Astrocyte of the spinal cord (primary cell): ENCODE results near the gene COQ8B.

Experiments used
- DNase-seq: peaks from one replicate; pipeline ENCODE4 v3.0.0; 2011; ENCODE audit warnings: low read depth, low spot score
- H3K4me3 ChIP-seq: 2 replicates; pipeline ENCODE4 v1.5.1; 2011; ENCODE audit warnings: low read depth, mild to moderate bottlenecking, low read length, moderate library complexity
- in situ Hi-C: cut with HindIII; loops from 2 replicates; pipeline ENCODE4 v1.10.0; 2017; ENCODE audit warnings: low sequenced_read_pairs
- TF ChIP-seq, protein P1 (sequence below): IDR thresholded peaks from 2 replicates; pipeline ENCODE4 v1.5.1; 2012; ENCODE audit warnings: low read depth, mild to moderate bottlenecking, low read length, inconsistent platforms

Gene COQ8B

DNA sequence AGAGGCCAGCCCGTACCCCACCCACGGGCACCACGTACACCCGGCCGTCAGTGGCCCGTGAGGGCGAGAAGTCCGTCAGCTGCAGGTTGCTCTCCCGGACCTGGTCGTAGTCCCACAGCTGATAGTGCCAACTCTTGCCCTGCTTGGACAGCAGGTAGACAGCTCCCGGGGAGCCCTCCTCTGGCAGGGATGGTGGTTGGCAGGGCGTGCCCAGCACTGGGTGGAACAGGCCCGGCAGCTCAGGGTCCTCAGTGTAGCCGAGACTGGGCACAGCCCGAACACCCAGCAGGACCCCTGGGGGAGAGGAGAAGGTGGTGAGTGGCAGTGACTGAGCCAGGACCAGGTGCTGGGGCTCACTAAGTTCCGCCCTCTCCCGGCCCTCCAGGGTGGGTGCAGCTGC, 25.8 kb upstream of the COQ8B start:
- in situ Hi-C loops, result no loop called here
- TF ChIP-seq, protein P1, sequence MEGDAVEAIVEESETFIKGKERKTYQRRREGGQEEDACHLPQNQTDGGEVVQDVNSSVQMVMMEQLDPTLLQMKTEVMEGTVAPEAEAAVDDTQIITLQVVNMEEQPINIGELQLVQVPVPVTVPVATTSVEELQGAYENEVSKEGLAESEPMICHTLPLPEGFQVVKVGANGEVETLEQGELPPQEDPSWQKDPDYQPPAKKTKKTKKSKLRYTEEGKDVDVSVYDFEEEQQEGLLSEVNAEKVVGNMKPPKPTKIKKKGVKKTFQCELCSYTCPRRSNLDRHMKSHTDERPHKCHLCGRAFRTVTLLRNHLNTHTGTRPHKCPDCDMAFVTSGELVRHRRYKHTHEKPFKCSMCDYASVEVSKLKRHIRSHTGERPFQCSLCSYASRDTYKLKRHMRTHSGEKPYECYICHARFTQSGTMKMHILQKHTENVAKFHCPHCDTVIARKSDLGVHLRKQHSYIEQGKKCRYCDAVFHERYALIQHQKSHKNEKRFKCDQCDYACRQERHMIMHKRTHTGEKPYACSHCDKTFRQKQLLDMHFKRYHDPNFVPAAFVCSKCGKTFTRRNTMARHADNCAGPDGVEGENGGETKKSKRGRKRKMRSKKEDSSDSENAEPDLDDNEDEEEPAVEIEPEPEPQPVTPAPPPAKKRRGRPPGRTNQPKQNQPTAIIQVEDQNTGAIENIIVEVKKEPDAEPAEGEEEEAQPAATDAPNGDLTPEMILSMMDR, result no peak
- DNase-seq, result no peak
- H3K4me3 ChIP-seq, result no peak overlapping the region

DNA sequence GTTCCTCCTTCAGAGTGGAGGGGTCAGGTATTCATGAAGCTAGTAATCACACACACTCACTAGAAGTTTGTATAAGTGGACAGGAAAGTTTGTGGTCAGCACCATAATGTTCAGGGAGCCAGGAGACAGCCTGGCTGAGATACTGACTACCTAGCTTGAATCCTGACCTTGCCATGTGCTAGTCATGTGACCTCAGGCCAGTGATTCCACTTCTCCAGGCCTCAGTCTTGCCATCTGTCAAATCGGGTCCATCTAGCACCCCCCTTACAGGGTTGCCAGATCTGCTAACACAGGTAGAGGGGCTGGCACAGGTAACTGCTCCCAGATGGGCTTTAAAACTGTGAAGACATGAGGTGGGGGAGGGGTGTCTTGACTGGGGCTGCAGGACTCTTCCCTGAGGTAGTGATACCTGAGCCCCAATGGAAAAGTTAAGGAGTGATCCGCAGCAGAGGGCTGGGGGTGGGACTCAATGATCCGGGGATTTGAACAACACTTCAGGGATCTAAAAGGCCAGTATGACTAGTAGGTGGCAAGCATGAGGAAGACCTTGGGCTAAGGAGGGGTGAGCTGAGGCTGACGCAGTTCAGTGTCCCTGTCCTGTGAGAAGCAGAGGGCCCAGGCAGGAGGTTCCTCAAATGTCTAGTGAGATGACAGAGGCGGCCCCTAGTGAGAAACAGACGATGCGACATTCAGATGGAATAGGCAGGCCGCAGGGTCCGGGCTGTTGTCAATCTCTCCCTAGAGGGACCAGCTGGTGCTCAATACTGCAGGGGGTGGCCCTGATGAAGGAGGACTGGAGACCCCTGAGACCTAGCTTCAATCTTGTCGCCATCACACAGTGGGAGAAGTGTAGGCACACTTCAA, 25.1 kb upstream of the COQ8B start:
- TF ChIP-seq, protein P1, result no peak
- in situ Hi-C loops, result no loop called here
- H3K4me3 ChIP-seq, result no peak overlapping the region
- no peak for DNase-seq

DNA sequence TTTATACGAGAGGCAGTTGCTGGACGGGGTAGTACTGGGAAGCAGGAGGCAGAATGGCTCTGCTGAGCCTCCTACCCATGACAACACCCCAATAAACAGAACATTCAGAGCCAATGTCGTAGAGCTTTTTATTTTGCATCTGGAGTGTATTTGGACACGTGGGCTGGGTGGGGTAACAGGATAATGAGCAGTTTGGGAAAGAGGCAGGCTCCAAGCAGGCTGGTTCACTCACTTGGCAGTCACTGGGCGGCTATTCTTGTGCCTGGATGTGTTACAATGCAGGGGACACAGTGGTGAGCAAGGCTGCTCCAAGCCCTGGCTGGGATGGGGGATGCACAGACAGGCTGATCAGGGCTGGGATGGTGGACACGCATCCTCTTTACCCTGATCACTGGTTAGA, 24.1 kb upstream of the COQ8B start:
- no peak for DNase-seq
- TF ChIP-seq, protein P1, result no peak
- no peak overlapping the region for H3K4me3 ChIP-seq
- in situ Hi-C loops, result no loop called here

DNA sequence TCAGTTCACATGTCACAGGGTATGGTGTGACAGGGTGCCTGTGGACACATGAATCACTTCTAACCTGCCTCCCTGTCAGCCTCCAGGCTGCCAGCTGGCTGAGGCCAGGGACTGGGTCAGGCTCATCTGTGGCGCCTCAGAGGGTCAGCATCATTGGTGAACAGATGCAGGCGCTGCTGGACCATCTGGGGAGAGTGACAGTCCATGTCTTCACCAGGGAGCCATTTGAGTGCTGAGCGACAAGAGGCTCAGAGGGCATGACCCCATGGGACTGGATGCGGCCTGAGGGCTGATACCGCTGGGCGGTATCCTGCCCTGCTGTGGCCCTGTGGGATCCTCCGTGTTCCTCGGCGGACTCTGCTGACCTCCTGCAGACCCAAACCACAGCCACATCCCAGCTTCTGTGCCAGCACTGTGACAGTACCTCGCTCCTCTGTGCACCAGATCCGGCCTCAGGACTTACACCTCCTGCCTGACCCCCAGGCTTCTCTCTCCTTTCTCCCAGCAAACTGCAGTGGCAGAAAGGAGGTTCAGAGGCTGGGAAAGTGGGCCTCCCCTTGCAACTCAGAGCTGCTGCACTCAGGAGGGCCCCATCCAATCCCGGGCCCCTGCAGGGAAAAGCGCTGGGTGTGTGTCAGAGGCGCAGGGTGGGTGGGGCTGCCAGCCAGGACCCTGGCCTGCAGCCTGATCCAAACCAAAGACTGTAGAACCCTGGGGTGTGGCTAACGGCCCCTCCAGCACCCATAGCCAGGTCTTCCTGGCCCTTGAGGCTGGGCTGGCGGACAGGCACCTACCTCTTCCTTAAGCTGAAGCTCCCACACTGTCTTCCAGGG, 23.4 kb upstream of the COQ8B start:
- DNase-seq, result no peak
- no peak overlapping the region for H3K4me3 ChIP-seq
- in situ Hi-C loops, result no loop called here
- TF ChIP-seq, protein P1, result no peak

DNA sequence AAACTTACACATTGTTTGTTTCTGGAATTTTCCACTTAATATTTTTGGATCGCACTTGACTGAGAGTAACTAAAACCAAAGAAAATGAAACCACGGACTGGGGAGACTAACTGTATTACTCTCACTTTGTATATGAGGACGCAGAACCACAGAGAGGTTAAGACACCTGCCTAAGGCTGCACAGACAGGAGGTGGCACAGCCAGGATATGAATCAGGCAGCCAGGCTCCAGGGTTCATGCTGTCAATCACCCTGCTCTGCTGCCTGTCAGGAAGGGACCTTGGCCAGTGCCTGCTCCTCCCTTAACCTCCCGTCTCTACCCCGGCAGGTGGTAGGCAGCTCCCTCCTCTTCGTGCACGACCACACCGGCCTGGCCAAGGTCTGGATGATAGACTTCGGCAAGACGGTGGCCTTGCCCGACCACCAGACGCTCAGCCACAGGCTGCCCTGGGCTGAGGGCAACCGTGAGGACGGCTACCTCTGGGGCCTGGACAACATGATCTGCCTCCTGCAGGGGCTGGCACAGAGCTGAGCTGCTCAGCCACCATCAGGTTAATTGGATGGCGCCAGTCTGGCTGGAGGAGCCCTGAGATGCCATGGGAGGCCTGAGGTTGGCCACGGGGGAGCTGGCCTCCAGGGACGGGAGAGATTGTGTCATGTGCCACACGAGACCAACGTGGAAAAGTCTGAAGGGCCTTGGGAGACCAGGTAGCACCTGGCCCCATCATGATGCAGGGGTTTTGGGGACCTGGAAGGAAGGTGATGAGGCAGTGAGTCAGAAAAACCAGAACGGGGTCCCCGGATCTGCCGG, 22.5 kb upstream of the COQ8B start:
- no peak for DNase-seq
- TF ChIP-seq, protein P1, result no peak
- H3K4me3 ChIP-seq, result no peak overlapping the region
- in situ Hi-C loops, result no loop called here

DNA sequence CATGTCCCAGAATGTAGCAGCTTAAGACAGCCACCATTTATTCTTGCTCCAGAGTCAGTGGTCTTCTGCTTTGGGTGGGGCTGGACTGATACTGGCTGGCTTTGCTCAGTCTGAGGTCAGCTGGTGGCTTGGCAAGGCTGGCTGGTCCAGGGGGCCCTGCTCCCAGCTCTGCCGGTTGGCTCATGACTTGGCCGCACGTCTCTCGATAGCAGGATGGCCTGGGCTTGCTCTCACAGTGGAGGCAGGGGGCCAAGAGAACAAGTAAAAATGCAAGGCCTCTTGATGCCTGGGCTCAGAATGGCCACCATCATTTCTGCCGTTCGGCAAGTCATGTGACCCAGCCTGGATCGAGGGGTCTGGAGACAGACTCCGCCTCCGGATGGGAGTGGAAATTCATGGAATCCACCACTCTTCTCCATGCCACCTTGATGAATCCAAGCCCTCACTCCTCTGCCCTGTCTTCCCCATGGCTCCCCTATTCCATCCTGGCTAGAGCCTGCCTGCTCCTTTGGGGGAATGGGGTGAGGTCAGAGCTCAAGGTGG, 20.5 kb upstream of the COQ8B start:
- in situ Hi-C loops, result no loop called here
- TF ChIP-seq, protein P1, result no peak

More for the DNA sequence above, 20.5 kb upstream of the COQ8B start:
- no peak overlapping the region for H3K4me3 ChIP-seq
- DNase-seq, result no peak
